ENCODE data around the gene ITGAX.

Gene ITGAX

DNA sequence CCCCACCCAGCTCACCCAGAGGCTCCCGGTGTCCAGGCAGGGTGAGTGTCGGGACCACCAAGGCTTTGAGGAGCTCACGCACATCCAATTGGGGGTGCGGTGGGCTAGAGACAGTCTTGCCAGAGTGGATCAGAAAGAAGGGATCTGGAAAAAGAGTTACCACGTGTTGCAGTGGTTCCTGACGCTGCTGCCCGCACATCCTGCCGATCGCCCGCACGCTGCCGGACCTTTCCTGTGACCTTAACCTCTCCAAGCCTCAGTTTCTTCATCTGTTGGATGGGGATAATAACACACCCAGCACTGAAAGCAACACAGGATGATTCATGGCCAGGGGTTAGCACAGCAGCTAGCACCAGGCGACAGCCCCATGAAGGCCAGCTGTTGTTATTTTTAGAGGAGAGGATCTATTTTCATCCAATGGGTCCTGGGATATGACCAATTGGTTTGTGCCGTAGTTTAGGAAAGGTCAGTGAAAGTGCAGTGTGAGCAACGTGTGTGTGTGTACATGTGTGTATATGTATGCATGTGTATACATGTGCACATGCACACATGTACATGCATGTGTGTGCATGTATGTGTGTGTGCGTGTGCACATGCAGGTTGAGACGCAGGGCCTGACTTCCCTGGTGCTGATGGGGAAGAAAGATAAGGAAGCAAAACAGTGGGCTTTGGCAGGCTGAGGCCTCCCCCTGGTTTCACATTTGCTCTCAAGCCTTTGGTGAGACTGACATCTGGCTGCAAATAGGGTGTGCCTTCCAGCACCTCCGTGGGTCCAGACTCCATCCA is 2.5 kb downstream of the ITGAX start:
- Histone ChIP-seq H3K79me2 (ENCODE audit: control insufficient read depth, insufficient read depth, low read length) (no peaks in the 10 kb centered on the region), H3K4ac (ENCODE audit: low read depth, low read length) (no peak overlapping the region), H2BK15ac (replicated peaks; ENCODE audit: low read depth) (no peak overlapping the region), H2AK5ac (ENCODE audit: low read length) (no peak overlapping the region), H3K27me3 (ENCODE audit: insufficient read depth, low read length, poor library complexity) (no peaks in the 10 kb centered on the region), H3K79me1 (ENCODE audit: low read length) (no peaks in the 10 kb centered on the region), H4K8ac (ENCODE audit: low read depth, low read length) (no peak overlapping the region), H4K5ac (ENCODE audit: low read length) (no peak overlapping the region), H3K4me1 (ENCODE audit: control insufficient read depth, low read depth, low read length) (no peaks in the 10 kb centered on the region), H3K4me2 (ENCODE audit: low read length) (no peak overlapping the region), H3K23ac (ENCODE audit: low read length) (no peak overlapping the region), H3K9ac (ENCODE audit: low read length) (no peak overlapping the region), H3K27ac (ENCODE audit: low read depth, low read length) (no peak overlapping the region), H2BK120ac (ENCODE audit: low read depth, low read length) (no peak overlapping the region), H3K4me3 (ENCODE audit: low read length) (no peak overlapping the region), H2BK5ac (ENCODE audit: low read length) (no peak overlapping the region), H3K56ac (ENCODE audit: low read length) (no peak overlapping the region), H3K36me3 (ENCODE audit: control insufficient read depth, insufficient read depth, low read length) (no peaks in the 10 kb centered on the region), H3K18ac (ENCODE audit: low read length) (no peak overlapping the region)
- no CpG with 5 or more reads among the region's 18 CpGs for WGBS (ENCODE audit: extremely low coverage, insufficient coverage, low lambda C conversion rate)
- DNase-seq = no peak

DNA sequence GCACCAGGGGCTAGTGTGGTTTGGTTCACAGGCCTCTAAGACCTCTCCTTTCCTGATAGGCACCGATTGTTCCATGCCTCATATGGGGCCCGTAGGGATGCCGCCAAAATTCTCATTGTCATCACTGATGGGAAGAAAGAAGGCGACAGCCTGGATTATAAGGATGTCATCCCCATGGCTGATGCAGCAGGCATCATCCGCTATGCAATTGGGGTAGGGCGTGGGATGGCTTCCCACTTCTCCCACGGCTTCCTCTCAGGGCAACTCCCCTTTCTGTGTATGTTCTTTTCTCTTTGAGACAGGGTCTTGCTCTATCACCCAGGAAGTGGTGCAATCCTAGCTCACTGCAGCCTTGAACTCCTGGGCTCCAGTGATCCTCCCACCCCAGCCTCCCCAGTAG is 5.3 kb downstream of the ITGAX start:
- no peaks in the 10 kb centered on the region for H3K27me3 ChIP-seq (ENCODE audit: insufficient read depth, low read length, poor library complexity)
- H3K56ac ChIP-seq (ENCODE audit: low read length) = no peak overlapping the region
- H3K36me3 ChIP-seq (ENCODE audit: control insufficient read depth, insufficient read depth, low read length) = no peaks in the 10 kb centered on the region
- DNase-seq = no peak
- no peak overlapping the region for H3K23ac ChIP-seq (ENCODE audit: low read length)
- H3K79me2 ChIP-seq (ENCODE audit: control insufficient read depth, insufficient read depth, low read length) = no peaks in the 10 kb centered on the region
- no peak overlapping the region for H3K27ac ChIP-seq (ENCODE audit: low read depth, low read length)
- no peak overlapping the region for H2BK5ac ChIP-seq (ENCODE audit: low read length)
- H2BK15ac ChIP-seq (replicated peaks; ENCODE audit: low read depth) = no peak overlapping the region
- no peak overlapping the region for H2BK120ac ChIP-seq (ENCODE audit: low read depth, low read length)
- no peak overlapping the region for H3K4me3 ChIP-seq (ENCODE audit: low read length)
- H3K18ac ChIP-seq (ENCODE audit: low read length) = no peak overlapping the region
- no peak overlapping the region for H4K5ac ChIP-seq (ENCODE audit: low read length)
- H3K4me2 ChIP-seq (ENCODE audit: low read length) = no peak overlapping the region
- no peak overlapping the region for H3K4ac ChIP-seq (ENCODE audit: low read depth, low read length)
- no CpG with 5 or more reads among the region's 7 CpGs for WGBS (ENCODE audit: extremely low coverage, insufficient coverage, low lambda C conversion rate)
- H3K4me1 ChIP-seq (ENCODE audit: control insufficient read depth, low read depth, low read length) = no peaks in the 10 kb centered on the region
- H4K8ac ChIP-seq (ENCODE audit: low read depth, low read length) = no peak overlapping the region
- H2AK5ac ChIP-seq (ENCODE audit: low read length) = no peak overlapping the region
- no peak overlapping the region for H3K9ac ChIP-seq (ENCODE audit: low read length)
- H3K79me1 ChIP-seq (ENCODE audit: low read length) = no peaks in the 10 kb centered on the region

DNA sequence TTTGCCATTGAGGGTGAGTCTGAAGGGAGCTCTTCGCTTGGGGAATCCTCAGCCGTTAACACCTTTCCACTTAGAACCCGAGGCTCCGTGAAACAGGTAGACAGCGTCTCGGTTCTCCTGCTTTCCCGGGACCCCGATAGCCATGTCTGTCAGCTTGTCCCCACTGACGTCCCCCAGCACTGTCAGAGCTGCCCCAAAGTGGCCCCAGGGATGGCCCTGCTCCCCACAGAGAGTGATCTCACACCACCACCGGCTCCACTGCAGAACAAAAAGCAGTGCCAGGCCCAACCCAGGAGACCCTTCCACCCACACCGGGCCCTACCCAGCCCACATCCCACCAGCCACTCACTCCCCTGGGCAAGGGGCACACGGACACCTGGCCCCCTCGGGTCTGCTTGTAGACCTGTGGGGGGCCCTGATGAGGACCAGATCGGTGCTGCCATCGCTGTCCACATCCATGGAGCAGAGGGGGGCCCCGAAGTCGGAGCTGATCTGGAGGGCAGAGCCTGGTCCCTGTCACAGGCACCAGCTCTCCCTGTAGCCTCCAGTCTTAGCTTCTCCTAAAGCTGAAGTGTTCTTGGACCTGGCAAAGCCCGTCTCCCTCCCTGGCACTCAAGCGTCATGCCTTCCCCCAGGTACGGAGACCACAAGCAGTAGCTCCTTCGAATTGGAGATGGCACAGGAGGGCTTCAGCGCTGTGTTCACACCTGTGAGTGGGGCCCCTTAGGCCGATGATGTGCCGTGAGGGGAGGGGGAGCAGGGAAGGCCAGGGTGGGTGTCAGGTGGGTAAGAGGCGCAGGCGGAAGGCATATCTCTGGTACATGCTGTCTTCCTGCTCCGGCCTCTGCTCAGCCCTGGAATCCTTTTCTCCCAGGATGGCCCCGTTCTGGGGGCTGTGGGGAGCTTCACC is 6.5 kb downstream of the ITGAX start:
- no peak overlapping the region for H3K56ac ChIP-seq (ENCODE audit: low read length)
- H3K36me3 ChIP-seq (ENCODE audit: control insufficient read depth, insufficient read depth, low read length) = no peaks in the 10 kb centered on the region
- H2BK15ac ChIP-seq (replicated peaks; ENCODE audit: low read depth) = no peak overlapping the region
- no CpG with 5 or more reads among the region's 28 CpGs for WGBS (ENCODE audit: extremely low coverage, insufficient coverage, low lambda C conversion rate)
- H2BK5ac ChIP-seq (ENCODE audit: low read length) = no peak overlapping the region
- no peak overlapping the region for H3K4me3 ChIP-seq (ENCODE audit: low read length)
- H3K27ac ChIP-seq (ENCODE audit: low read depth, low read length) = no peak overlapping the region
- H4K5ac ChIP-seq (ENCODE audit: low read length) = no peak overlapping the region
- H4K8ac ChIP-seq (ENCODE audit: low read depth, low read length) = no peak overlapping the region
- no peak overlapping the region for H3K4me2 ChIP-seq (ENCODE audit: low read length)
- no peaks in the 10 kb centered on the region for H3K79me2 ChIP-seq (ENCODE audit: control insufficient read depth, insufficient read depth, low read length)
- no peaks in the 10 kb centered on the region for H3K79me1 ChIP-seq (ENCODE audit: low read length)
- H3K4me1 ChIP-seq (ENCODE audit: control insufficient read depth, low read depth, low read length) = no peaks in the 10 kb centered on the region
- H3K27me3 ChIP-seq (ENCODE audit: insufficient read depth, low read length, poor library complexity) = no peaks in the 10 kb centered on the region
- H3K4ac ChIP-seq (ENCODE audit: low read depth, low read length) = no peak overlapping the region
- DNase-seq = no peak
- H2AK5ac ChIP-seq (ENCODE audit: low read length) = no peak overlapping the region
- H3K18ac ChIP-seq (ENCODE audit: low read length) = no peak overlapping the region
- no peak overlapping the region for H3K23ac ChIP-seq (ENCODE audit: low read length)
- no peak overlapping the region for H2BK120ac ChIP-seq (ENCODE audit: low read depth, low read length)
- H3K9ac ChIP-seq (ENCODE audit: low read length) = no peak overlapping the region

DNA sequence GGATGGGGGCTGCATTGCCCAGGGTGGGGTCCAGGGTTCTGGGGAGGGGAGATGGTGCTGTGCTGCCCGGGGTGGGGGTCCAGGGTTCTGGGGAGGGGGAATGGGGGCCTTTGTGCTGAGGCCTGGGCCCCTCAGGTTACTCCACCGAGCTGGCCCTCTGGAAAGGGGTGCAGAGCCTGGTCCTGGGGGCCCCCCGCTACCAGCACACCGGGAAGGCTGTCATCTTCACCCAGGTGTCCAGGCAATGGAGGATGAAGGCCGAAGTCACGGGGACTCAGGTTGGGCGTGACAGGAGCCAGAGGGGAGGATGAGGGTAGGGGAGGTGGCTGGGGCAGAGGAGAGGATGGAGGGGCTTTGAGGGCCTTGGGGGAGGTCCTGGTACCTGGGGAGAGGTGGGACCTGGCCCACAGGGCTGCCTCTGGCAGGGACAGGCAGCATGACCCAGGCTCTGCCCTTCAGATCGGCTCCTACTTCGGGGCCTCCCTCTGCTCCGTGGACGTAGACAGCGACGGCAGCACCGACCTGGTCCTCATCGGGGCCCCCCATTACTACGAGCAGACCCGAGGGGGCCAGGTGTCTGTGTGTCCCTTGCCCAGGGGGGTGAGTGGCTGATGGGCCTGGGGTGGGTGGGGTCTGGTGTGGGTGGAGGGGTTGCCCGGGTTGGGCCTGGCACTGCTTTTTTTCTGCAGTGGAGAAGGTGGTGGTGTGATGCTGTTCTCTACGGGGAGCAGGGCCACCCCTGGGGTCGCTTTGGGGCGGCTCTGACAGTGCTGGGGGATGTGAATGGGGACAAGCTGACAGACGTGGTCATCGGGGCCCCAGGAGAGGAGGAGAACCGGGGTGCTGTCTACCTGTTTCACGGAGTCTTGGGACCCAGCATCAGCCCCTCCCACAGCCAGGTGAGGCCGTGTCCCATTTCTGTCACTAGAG is 7.8 kb downstream of the ITGAX start:
- WGBS (ENCODE audit: extremely low coverage, insufficient coverage, low lambda C conversion rate) = no CpG with 5 or more reads among the region's 26 CpGs
- no peak overlapping the region for H3K4me2 ChIP-seq (ENCODE audit: low read length)
- DNase-seq = no peak

DNA sequence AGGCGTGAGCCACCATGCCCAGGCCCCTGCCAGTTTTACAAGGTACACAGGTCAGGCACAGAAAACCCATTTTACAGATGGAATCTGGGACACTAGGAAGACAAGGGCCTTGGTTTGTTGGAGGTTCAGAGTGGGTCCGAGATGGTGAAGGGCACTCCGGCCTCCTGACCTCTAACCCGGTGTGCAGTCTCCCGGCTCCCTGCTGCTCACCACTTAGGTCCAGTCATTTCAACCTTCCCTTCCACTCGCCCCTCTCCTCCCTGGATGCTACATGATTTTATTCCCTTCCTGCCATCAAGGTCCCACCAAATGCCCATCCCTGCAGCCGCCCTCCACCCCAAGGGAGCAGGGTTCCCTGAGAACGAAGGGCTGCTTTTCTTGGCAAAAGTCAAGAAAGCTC is 8.7 kb downstream of the ITGAX start:
- WGBS (ENCODE audit: extremely low coverage, insufficient coverage, low lambda C conversion rate) = no CpG with 5 or more reads among the region's 8 CpGs
- H4K8ac ChIP-seq (ENCODE audit: low read depth, low read length) = no peak overlapping the region
- no peak overlapping the region for H3K18ac ChIP-seq (ENCODE audit: low read length)

More for the DNA sequence above, 7.8 kb downstream of the ITGAX start:
- Histone ChIP-seq H3K79me2 (ENCODE audit: control insufficient read depth, insufficient read depth, low read length) (no peaks in the 10 kb centered on the region), H3K4ac (ENCODE audit: low read depth, low read length) (no peak overlapping the region), H2BK5ac (ENCODE audit: low read length) (no peak overlapping the region), H3K27ac (ENCODE audit: low read depth, low read length) (no peak overlapping the region), H4K5ac (ENCODE audit: low read length) (no peak overlapping the region), H3K9ac (ENCODE audit: low read length) (no peak overlapping the region), H3K79me1 (ENCODE audit: low read length) (no peaks in the 10 kb centered on the region), H2BK120ac (ENCODE audit: low read depth, low read length) (no peak overlapping the region), H3K56ac (ENCODE audit: low read length) (no peak overlapping the region), H2BK15ac (replicated peaks; ENCODE audit: low read depth) (no peak overlapping the region), H3K27me3 (ENCODE audit: insufficient read depth, low read length, poor library complexity) (no peaks in the 10 kb centered on the region), H4K8ac (ENCODE audit: low read depth, low read length) (no peak overlapping the region), H2AK5ac (ENCODE audit: low read length) (no peak overlapping the region), H3K4me1 (ENCODE audit: control insufficient read depth, low read depth, low read length) (no peaks in the 10 kb centered on the region), H3K4me3 (ENCODE audit: low read length) (no peak overlapping the region), H3K36me3 (ENCODE audit: control insufficient read depth, insufficient read depth, low read length) (no peaks in the 10 kb centered on the region), H3K18ac (ENCODE audit: low read length) (no peak overlapping the region), H3K23ac (ENCODE audit: low read length) (no peak overlapping the region)

More for the DNA sequence above, 8.7 kb downstream of the ITGAX start:
- Histone ChIP-seq H3K27ac (ENCODE audit: low read depth, low read length) (no peak overlapping the region), H3K79me2 (ENCODE audit: control insufficient read depth, insufficient read depth, low read length) (no peaks in the 10 kb centered on the region), H2BK15ac (replicated peaks; ENCODE audit: low read depth) (no peak overlapping the region), H3K23ac (ENCODE audit: low read length) (no peak overlapping the region), H2BK5ac (ENCODE audit: low read length) (no peak overlapping the region), H3K79me1 (ENCODE audit: low read length) (no peaks in the 10 kb centered on the region), H3K36me3 (ENCODE audit: control insufficient read depth, insufficient read depth, low read length) (no peaks in the 10 kb centered on the region), H3K4ac (ENCODE audit: low read depth, low read length) (no peak overlapping the region), H3K4me1 (ENCODE audit: control insufficient read depth, low read depth, low read length) (no peaks in the 10 kb centered on the region), H3K4me2 (ENCODE audit: low read length) (no peak overlapping the region), H2AK5ac (ENCODE audit: low read length) (no peak overlapping the region), H3K27me3 (ENCODE audit: insufficient read depth, low read length, poor library complexity) (no peaks in the 10 kb centered on the region), H3K4me3 (ENCODE audit: low read length) (no peak overlapping the region), H2BK120ac (ENCODE audit: low read depth, low read length) (no peak overlapping the region), H3K9ac (ENCODE audit: low read length) (no peak overlapping the region), H4K5ac (ENCODE audit: low read length) (no peak overlapping the region), H3K56ac (ENCODE audit: low read length) (no peak overlapping the region)
- no peak for DNase-seq
